CD4-positive, alpha-beta T cell (primary cell): Measurements from ENCODE around the gene CHID1. TPM values are rescaled to one million over a fixed set of nuclear protein-coding genes. Genes with fewer than 3 reads are reported as not detected.

Experiments used
- ATAC-seq: fragments of 200-7000 bp; cut with Tn5 transposase; one replicate; pipeline ENCODE4 v1.10.0; 2022; ENCODE audit warnings: mild to moderate bottlenecking; ENCODE audit not compliant: poor library complexity
- CTCF ChIA-PET: fragments of 350-600 bp; sonication (Branson Sonifier 250); formaldehyde crosslinking; loops from one replicate; lab custom pipeline; 2021; ENCODE audit warnings: antibody characterized with exemption, inconsistent platforms; lab: Charles Lee
- POLR2A ChIA-PET: fragments of 350-600 bp; sonication (Branson Sonifier 250); formaldehyde crosslinking; loops from one replicate; lab custom pipeline; 2021; ENCODE audit warnings: antibody characterized with exemption, inconsistent platforms; lab: Charles Lee
- DNase-seq, 14 experiments: peaks; one replicate each; pipeline ENCODE4 v3.0.0-alpha.2; 2013 to 2020; ENCODE audit warnings: mixed read lengths in 2 of 14
- H3K27ac ChIP-seq, 2 donors: one replicate each; pipeline versions ENCODE4 v1.5.1 to v1.7.0; 2013; ENCODE audit warnings: low read length in 2 of 2, low read depth in 1 of 2, mild to moderate bottlenecking in 1 of 2
- H3K27me3 ChIP-seq, 2 experiments: 1 replicate in 1 of 2; 2 replicates in 1 of 2; pipeline versions ENCODE4 v1.6.1 to v1.7.0; 2013; ENCODE audit warnings: low read length in 2 of 2, control low read depth in 1 of 2, mild to moderate bottlenecking in 1 of 2, moderate library complexity in 1 of 2; ENCODE audit not compliant: insufficient read depth in 2 of 2, control insufficient read depth in 1 of 2
- H3K36me3 ChIP-seq: one replicate; pipeline ENCODE4 v1.6.1; 2013; ENCODE audit warnings: low read length, control low read depth; ENCODE audit not compliant: insufficient read depth
- H3K4me1 ChIP-seq: one replicate; pipeline ENCODE4 v1.6.1; 2013; ENCODE audit warnings: low read length, control low read depth; ENCODE audit not compliant: insufficient read depth
- H3K4me3 ChIP-seq: one replicate; pipeline ENCODE4 v1.5.1; 2013; ENCODE audit warnings: mild to moderate bottlenecking, low read length, moderate library complexity
- H3K9me3 ChIP-seq, 2 experiments: 1 replicate in 1 of 2; 2 replicates in 1 of 2; pipeline versions ENCODE4 v1.6.1 to v1.7.0; 2013; ENCODE audit warnings: low read length in 2 of 2, mild to moderate bottlenecking in 2 of 2, control low read depth in 1 of 2, moderate library complexity in 1 of 2; ENCODE audit not compliant: control insufficient read depth in 1 of 2, insufficient read depth in 1 of 2
- H3K27ac Mint-ChIP-seq: one replicate; pipeline ENCODE4 v1.8.0; 2020; ENCODE audit warnings: mixed read lengths
- H3K27me3 Mint-ChIP-seq: one replicate; pipeline ENCODE4 v1.8.0; 2021; ENCODE audit warnings: mixed read lengths
- H3K36me3 Mint-ChIP-seq: one replicate; pipeline ENCODE4 v1.8.0; 2021; ENCODE audit warnings: low read depth, mixed read lengths
- H3K4me1 Mint-ChIP-seq: one replicate; pipeline ENCODE4 v1.8.0; 2021; ENCODE audit warnings: low read depth, mixed read lengths
- H3K4me3 Mint-ChIP-seq: one replicate; pipeline ENCODE4 v1.8.0; 2020; ENCODE audit warnings: mild to moderate bottlenecking, mixed read lengths
- H3K9me3 Mint-ChIP-seq: one replicate; pipeline ENCODE4 v1.8.0; 2020; ENCODE audit warnings: mixed read lengths
- CTCF ChIP-seq: fragments of 200-600 bp; IDR thresholded peaks from one replicate; pipeline ENCODE4 v1.8.0; 2022; ENCODE audit warnings: antibody characterized with exemption, mild to moderate bottlenecking
- intact Hi-C, 2 experiments: fragments of 100-400 bp; cut with DNase I in 1 of 2; cut with micrococcal nuclease in 1 of 2; formaldehyde crosslinking; loops; one replicate each; pipeline versions ENCODE4 v1.15.1 to v1.9.0; 2023 to 2025; cut with DNase I, micrococcal nuclease
- total RNA-seq, 174 experiments: library from RNA in 2 of 174; stranded (reverse) in 2 of 174; gene quantifications; one replicate each; pipeline ENCODE4 v1.2.3 and lab custom pipeline; 2021 to 2026

Gene CHID1
- total RNA-seq, 2 experiments from 2014 or later = 17.1 to 22.8 TPM

DNA sequence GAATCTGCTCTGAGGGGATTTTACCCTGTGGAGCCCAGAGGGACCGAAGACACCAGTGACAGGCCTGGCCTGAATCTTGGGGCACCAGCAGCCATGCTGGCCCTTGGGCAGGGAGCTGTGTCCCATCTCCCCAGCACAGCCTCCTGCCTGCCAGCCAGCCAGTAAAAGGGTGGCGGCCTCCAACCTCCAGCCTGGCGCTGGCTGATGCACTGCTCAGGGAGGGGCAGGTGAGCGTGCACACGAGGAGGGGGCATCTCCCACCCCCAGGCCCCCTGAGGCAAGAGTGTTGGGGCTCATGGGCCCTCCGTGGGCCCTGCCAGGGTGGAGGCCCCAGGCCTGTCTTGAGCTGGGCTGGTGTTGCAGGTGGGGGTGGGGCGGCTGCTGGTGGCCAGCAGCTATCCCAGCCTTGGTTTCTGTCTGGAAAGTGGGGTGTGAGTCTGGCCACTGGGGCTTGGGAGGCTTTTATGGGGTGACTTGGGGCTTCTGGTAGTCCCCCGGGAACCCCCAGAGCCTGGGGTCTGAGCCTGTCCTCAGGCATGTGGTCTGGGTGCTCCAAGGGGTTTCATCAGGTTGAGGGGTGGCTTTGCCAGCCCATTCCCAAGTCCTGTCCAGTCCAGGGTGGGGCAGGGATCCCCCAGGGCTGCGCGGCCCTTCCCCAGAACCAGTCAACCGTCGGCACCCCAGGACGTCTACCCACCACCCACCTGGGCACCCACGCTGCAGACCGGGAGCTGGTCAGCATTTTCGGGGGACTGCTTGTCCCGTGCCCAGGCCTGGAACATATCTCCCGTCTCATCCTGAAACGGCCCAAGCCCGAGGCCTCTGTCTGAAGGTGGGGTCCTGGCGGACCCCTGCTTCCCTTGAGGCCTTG is 50.1 kb downstream of the CHID1 start:
- Mint-ChIP-seq H3K4me3 (no peak overlapping the region), H3K27ac (no peak overlapping the region), H3K27me3 (no peaks in the 10 kb centered on the region), H3K9me3 (no peaks in the 10 kb centered on the region), H3K36me3 (no peaks in the 10 kb centered on the region), H3K4me1 (no peaks in the 10 kb centered on the region)
- Histone ChIP-seq H3K9me3 (peaks cover 0 to 10% of the 10 kb centered on the region in 2 experiments), H3K4me3 (no peak overlapping the region), H3K27ac (no peak overlapping the region), H3K4me1 (no peaks in the 10 kb centered on the region), H3K36me3 (no peaks in the 10 kb centered on the region), H3K27me3 (no peaks in the 10 kb centered on the region)
- intact Hi-C loops = no loop called here
- DNase-seq (no peak), ATAC-seq (no peak)
- no peak for TF ChIP-seq CTCF
- ChIA-PET POLR2A (no interaction called here), CTCF (no interaction called here)

GRCh38 chr11:859394-860131 is 51.0 kb downstream of the CHID1 start:
- H3K36me3 ChIP-seq = no peaks in the 10 kb centered on the region
- ATAC-seq = no peak

More at GRCh38 chr11:859394-860131, 51.0 kb downstream of the CHID1 start:
- Histone ChIP-seq H3K9me3 (peaks cover 0 to 10% of the 10 kb centered on the region in 2 experiments), H3K4me1 (no peaks in the 10 kb centered on the region), H3K27me3 (no peaks in the 10 kb centered on the region), H3K27ac (no peak overlapping the region), H3K4me3 (no peak overlapping the region)
- Mint-ChIP-seq H3K36me3 (no peaks in the 10 kb centered on the region), H3K27me3 (no peaks in the 10 kb centered on the region), H3K9me3 (no peaks in the 10 kb centered on the region), H3K4me3 (no peak overlapping the region), H3K4me1 (no peaks in the 10 kb centered on the region), H3K27ac (no peak overlapping the region)
- DNase-seq = no peak
- TF ChIP-seq CTCF = no peak
- POLR2A ChIA-PET = no interaction called here
- intact Hi-C loops = no loop called here
- CTCF ChIA-PET = no interaction called here
